HG02798 (cell line): Measurements from ENCODE around the gene MROH8.

Experiments
- ATAC-seq: cut with Tn5 transposase; IDR thresholded peaks from one replicate; pipeline ENCODE4 v1.9.1; 2021; ENCODE audit warnings: mild to moderate bottlenecking; ENCODE audit not compliant: unreplicated experiment, poor library complexity

Gene MROH8

GRCh38 chr20:37178839-37179682, at the start of gene MROH8, which contains the start of gene RPN2:
Gene MROH8 (minus strand): TSS chr20:37179548.
Gene RPN2 (plus strand): TSS chr20:37179330. CDS start chr20:37179357, 27 bp downstream.
- ATAC-seq: peak; percentile 94

GRCh38 chr20:37228656-37229055, 49.3 kb upstream of the MROH8 start:
- no peak for ATAC-seq

- no peak for ATAC-seq
Observed at GRCh38 chr20:37228082-37228481, 48.7 kb upstream of the MROH8 start.

- ATAC-seq: no peak
Observed at GRCh38 chr20:37226889-37227288, 47.5 kb upstream of the MROH8 start.

GRCh38 chr20:37225146-37225545, 45.8 kb upstream of the MROH8 start:
- ATAC-seq: no peak

- ATAC-seq: no peak
Observed at GRCh38 chr20:37223053-37223452, 43.7 kb upstream of the MROH8 start.

- ATAC-seq: no peak
Observed at GRCh38 chr20:37222086-37222485, 42.7 kb upstream of the MROH8 start.

- ATAC-seq: no peak
Observed at GRCh38 chr20:37220731-37221130, 41.4 kb upstream of the MROH8 start.

- no peak for ATAC-seq
Observed at GRCh38 chr20:37219751-37220668, 40.7 kb upstream of the MROH8 start.

- no peak for ATAC-seq
Observed at GRCh38 chr20:37218976-37219375, 39.6 kb upstream of the MROH8 start.

- ATAC-seq: no peak
Observed at GRCh38 chr20:37218441-37218840, 39.1 kb upstream of the MROH8 start.

GRCh38 chr20:37209661-37210314, 30.4 kb upstream of the MROH8 start:
- no peak for ATAC-seq

- no peak for ATAC-seq
Observed at GRCh38 chr20:37209193-37209592, 29.8 kb upstream of the MROH8 start.

- ATAC-seq: no peak
Observed at GRCh38 chr20:37207171-37207570, 27.8 kb upstream of the MROH8 start.

- no peak for ATAC-seq
Observed at GRCh38 chr20:37205794-37206193, 26.4 kb upstream of the MROH8 start.

- ATAC-seq: no peak
Observed at GRCh38 chr20:37205130-37205529, 25.8 kb upstream of the MROH8 start.

- ATAC-seq: no peak
Observed at GRCh38 chr20:37204056-37204455, 24.7 kb upstream of the MROH8 start.

GRCh38 chr20:37202267-37202943, 23.1 kb upstream of the MROH8 start:
- no peak for ATAC-seq

GRCh38 chr20:37201827-37202162, 22.4 kb upstream of the MROH8 start:
- no peak for ATAC-seq
